ENCODE measurements around the gene DES. TPM values are rescaled to one million over a fixed set of nuclear protein-coding genes. Genes with fewer than 3 reads are reported as not detected.

Gene DES
- total RNA-seq, 1 experiment from 2014 or later = not detected

GRCh38 chr2:219459460-219460311 lies 41.5 kb downstream of the DES start:
- TF ChIP-seq, protein P1, sequence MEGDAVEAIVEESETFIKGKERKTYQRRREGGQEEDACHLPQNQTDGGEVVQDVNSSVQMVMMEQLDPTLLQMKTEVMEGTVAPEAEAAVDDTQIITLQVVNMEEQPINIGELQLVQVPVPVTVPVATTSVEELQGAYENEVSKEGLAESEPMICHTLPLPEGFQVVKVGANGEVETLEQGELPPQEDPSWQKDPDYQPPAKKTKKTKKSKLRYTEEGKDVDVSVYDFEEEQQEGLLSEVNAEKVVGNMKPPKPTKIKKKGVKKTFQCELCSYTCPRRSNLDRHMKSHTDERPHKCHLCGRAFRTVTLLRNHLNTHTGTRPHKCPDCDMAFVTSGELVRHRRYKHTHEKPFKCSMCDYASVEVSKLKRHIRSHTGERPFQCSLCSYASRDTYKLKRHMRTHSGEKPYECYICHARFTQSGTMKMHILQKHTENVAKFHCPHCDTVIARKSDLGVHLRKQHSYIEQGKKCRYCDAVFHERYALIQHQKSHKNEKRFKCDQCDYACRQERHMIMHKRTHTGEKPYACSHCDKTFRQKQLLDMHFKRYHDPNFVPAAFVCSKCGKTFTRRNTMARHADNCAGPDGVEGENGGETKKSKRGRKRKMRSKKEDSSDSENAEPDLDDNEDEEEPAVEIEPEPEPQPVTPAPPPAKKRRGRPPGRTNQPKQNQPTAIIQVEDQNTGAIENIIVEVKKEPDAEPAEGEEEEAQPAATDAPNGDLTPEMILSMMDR (conservative IDR thresholded peaks at IDR 0.05; ENCODE audit: low read depth, low read length) = peak; percentile 89
- no peak for TF ChIP-seq EZH2 (IDR thresholded peaks at IDR 0.05; ENCODE audit: low read length, unreplicated experiment)
- TF ChIP-seq EZH2phosphoT487 (IDR thresholded peaks at IDR 0.05; ENCODE audit: borderline replicate concordance, low read length) = no peak
- BruUV-seq (replicated peaks) = no TSS peak
- Histone ChIP-seq H3K4me2 (ENCODE audit: low read length) (no peak overlapping the region), H3K79me2 (ENCODE audit: low read length) (no peaks in the 10 kb centered on the region), H3K9me2 (replicated peaks; ENCODE audit: low read length) (no peaks in the 10 kb centered on the region), H3F3A (ENCODE audit: low read length, unreplicated experiment) (no peaks in the 10 kb centered on the region), H3K9ac (ENCODE audit: low read length) (no peak overlapping the region), H3K4me3 (ENCODE audit: low read length) (no peak overlapping the region), H3K9me3 (ENCODE audit: low read length) (no peaks in the 10 kb centered on the region), H2AFZ (ENCODE audit: low read length) (no peak overlapping the region), H3K4me1 (ENCODE audit: insufficient read depth, low read length) (peaks cover 17% of the 10 kb centered on the region), H3K36me3 (ENCODE audit: low read depth, low read length) (peaks cover 3% of the 10 kb centered on the region; the same call in 1 of the 2 replicates), H3K27me3 (ENCODE audit: low read length) (no peaks in the 10 kb centered on the region), H3K27ac (ENCODE audit: low read length) (no peak overlapping the region), H4K20me1 (ENCODE audit: low read length) (no peaks in the 10 kb centered on the region)
- ChIA-PET CTCF (interaction anchor here (1.0 kb wide), 3 partner anchors 50 to 71 kb away, joined by 3 to 15 read pairs (median 4); no protein-coding TSS in a partner anchor), POLR2A (ENCODE audit: unreplicated experiment) (no interaction called here)
- DNase-seq (peak; percentile 51), ATAC-seq (peak; percentile 73)
- intact Hi-C loops (cut with micrococcal nuclease) = loop anchor here (2.0 kb wide), 1 partner anchor 41 kb away; no protein-coding TSS in a partner anchor

- no peaks in the 10 kb centered on the region for H3K9me2 ChIP-seq (replicated peaks; ENCODE audit: low read length)
- H4K20me1 ChIP-seq (ENCODE audit: low read length) = no peaks in the 10 kb centered on the region
- H3K9me3 ChIP-seq (ENCODE audit: low read length) = no peaks in the 10 kb centered on the region
- no peaks in the 10 kb centered on the region for H3F3A ChIP-seq (ENCODE audit: low read length, unreplicated experiment)
- no peak overlapping the region for H3K4me2 ChIP-seq (ENCODE audit: low read length)
- ChIA-PET CTCF (no interaction called here), POLR2A (ENCODE audit: unreplicated experiment) (no interaction called here)
- H3K27ac ChIP-seq (ENCODE audit: low read length) = no peak overlapping the region
- DNase-seq (no peak), ATAC-seq (no peak)
- no peak overlapping the region for H2AFZ ChIP-seq (ENCODE audit: low read length)
- no peaks in the 10 kb centered on the region for H3K79me2 ChIP-seq (ENCODE audit: low read length)
- H3K9ac ChIP-seq (ENCODE audit: low read length) = no peak overlapping the region
- H3K36me3 ChIP-seq (ENCODE audit: low read depth, low read length) = peaks cover 3% of the 10 kb centered on the region; the same call in 1 of the 2 replicates
- peaks cover 17% of the 10 kb centered on the region for H3K4me1 ChIP-seq (ENCODE audit: insufficient read depth, low read length)
- no peaks in the 10 kb centered on the region for H3K27me3 ChIP-seq (ENCODE audit: low read length)
- intact Hi-C loops (cut with micrococcal nuclease) = no loop called here
- no peak overlapping the region for H3K4me3 ChIP-seq (ENCODE audit: low read length)
- BruUV-seq (replicated peaks) = no TSS peak
- TF ChIP-seq, protein P1 (conservative IDR thresholded peaks at IDR 0.05; ENCODE audit: low read depth, low read length) = no peak
- no peak for TF ChIP-seq EZH2phosphoT487 (IDR thresholded peaks at IDR 0.05; ENCODE audit: borderline replicate concordance, low read length)
- TF ChIP-seq EZH2 (IDR thresholded peaks at IDR 0.05; ENCODE audit: low read length, unreplicated experiment) = no peak
Measured at GRCh38 chr2:219460424-219460926, 42.3 kb downstream of the DES start.
